ENCODE data around the gene DGCR8. TPM values are rescaled to one million over a fixed set of nuclear protein-coding genes. Genes with fewer than 3 reads are reported as not detected.
"Not testable (repeated sequence)": the region's sequence is repeated elsewhere in the genome, so short reads cannot be mapped to it uniquely, and the experiment has no call there.

The DGCR8 gene
- total RNA-seq, 1 experiment from 2014 or later, result 34.7 TPM

DNA sequence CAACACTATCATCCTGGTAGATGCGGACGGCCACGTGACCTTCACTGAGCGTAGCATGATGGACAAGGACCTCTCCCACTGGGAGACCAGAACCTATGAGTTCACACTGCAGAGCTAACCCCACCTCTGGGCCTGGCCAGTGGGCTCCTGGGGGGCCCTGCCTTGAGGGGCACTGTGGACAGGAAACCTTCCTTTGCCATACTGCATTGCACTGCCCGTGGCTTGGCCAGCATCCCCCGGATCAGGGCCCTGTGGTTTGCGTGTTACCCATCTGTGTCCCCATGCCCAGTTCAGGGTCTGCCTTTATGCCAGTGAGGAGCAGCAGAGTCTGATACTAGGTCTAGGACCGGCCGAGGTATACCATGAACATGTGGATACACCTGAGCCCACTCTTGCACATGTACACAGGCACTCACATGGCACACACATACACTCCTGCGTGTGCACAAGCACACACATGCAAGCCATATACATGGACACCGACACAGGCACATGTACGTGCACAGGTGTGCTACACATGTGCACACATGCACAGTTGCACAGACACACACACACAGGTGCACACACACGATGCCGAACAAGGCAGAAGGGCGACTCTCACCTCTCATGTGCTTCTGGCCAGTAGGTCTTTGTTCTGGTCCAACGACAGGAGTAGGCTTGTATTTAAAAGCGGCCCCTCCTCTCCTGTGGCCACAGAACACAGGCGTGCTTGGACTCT lies 15.3 kb upstream of the DGCR8 start:
- H3K4me1 ChIP-seq (replicated peaks; ENCODE audit: insufficient read depth), result no peaks in the 10 kb centered on the region
- H3K9me3 ChIP-seq (ENCODE audit: insufficient read depth, low read depth), result no peaks in the 10 kb centered on the region
- H4K20me1 ChIP-seq (ENCODE audit: insufficient read depth), result no peaks in the 10 kb centered on the region
- no TSS peak for BruUV-seq (replicated peaks)
- no peak for TF ChIP-seq CTCF (conservative IDR thresholded peaks at IDR 0.05)
- TF ChIP-seq EZH2 (IDR thresholded peaks at IDR 0.05; ENCODE audit: low read depth), result no peak
- H3K9me2 ChIP-seq (ENCODE audit: insufficient read depth), result no peaks in the 10 kb centered on the region
- no peak for DNase-seq
- no peaks in the 10 kb centered on the region for H3K79me2 ChIP-seq (ENCODE audit: low read depth)
- H3K4me2 ChIP-seq, result no peak overlapping the region
- no peak overlapping the region for H3K4me3 ChIP-seq
- H3K27ac ChIP-seq, result no peak overlapping the region
- H2AFZ ChIP-seq, result no peak overlapping the region
- POLR2A ChIA-PET (ENCODE audit: unreplicated experiment), result no interaction called here
- H3K27me3 ChIP-seq (ENCODE audit: insufficient read depth, low read depth), result no peaks in the 10 kb centered on the region
- CTCF ChIA-PET, result no interaction called here
- intact Hi-C loops (cut with micrococcal nuclease; ENCODE audit: unreplicated experiment), result no loop called here
- H3F3A ChIP-seq (ENCODE audit: insufficient read depth, low read depth), result no peaks in the 10 kb centered on the region
- H3K36me3 ChIP-seq (ENCODE audit: low read depth), result no peaks in the 10 kb centered on the region

DNA sequence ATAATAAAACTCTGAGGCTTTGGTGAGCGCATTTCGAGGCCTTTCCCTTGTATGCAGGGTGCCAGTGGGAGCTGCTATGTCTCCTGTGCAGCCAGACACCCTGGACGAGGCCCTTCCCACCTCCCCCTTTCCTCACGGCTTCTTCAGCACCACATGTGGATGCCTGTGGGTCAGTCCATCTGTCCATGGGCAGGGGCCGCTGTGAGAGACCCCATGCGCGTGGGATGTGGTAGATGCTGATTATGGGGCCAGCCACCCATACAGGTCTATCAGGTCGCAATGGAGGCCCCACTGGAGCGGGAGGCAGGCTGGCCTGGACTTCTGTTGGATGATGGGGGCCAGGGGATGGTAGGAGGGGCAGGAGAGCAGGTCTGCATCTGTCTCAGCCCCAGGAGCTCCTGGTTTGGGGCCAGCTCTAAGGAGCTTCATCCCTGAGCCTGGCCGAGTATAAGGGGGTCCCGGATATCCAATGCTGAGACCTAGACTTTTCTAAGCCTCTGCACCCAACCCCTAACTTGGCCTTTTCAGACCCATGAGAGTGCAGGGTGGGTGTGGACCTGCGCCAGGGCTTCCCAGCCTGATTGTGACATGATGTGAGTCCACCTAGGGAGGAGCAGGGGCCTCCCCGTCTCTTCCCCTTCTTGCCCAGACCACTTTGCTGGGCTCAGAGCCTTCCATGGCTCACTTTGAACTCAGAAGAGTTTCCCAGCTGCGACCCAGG lies 14.0 kb upstream of the DGCR8 start:
- DNase-seq, result no peak
- TF ChIP-seq CTCF (conservative IDR thresholded peaks at IDR 0.05) (no peak), EZH2 (IDR thresholded peaks at IDR 0.05; ENCODE audit: low read depth) (no peak)
- H2AFZ ChIP-seq, result no peak overlapping the region
- no TSS peak for BruUV-seq (replicated peaks)
- no peaks in the 10 kb centered on the region for H3K79me2 ChIP-seq (ENCODE audit: low read depth)
- no peaks in the 10 kb centered on the region for H4K20me1 ChIP-seq (ENCODE audit: insufficient read depth)
- CTCF ChIA-PET, result no interaction called here
- H3K4me2 ChIP-seq, result no peak overlapping the region
- H3K36me3 ChIP-seq (ENCODE audit: low read depth), result no peaks in the 10 kb centered on the region
- H3K4me1 ChIP-seq (replicated peaks; ENCODE audit: insufficient read depth), result no peaks in the 10 kb centered on the region
- H3K9me2 ChIP-seq (ENCODE audit: insufficient read depth), result no peaks in the 10 kb centered on the region
- POLR2A ChIA-PET (ENCODE audit: unreplicated experiment), result no interaction called here
- intact Hi-C loops (cut with micrococcal nuclease; ENCODE audit: unreplicated experiment), result no loop called here
- no peak overlapping the region for H3K27ac ChIP-seq
- no peaks in the 10 kb centered on the region for H3K27me3 ChIP-seq (ENCODE audit: insufficient read depth, low read depth)
- no peak overlapping the region for H3K4me3 ChIP-seq
- no peaks in the 10 kb centered on the region for H3K9me3 ChIP-seq (ENCODE audit: insufficient read depth, low read depth)
- H3F3A ChIP-seq (ENCODE audit: insufficient read depth, low read depth), result no peaks in the 10 kb centered on the region

- ChIA-PET CTCF (no interaction called here), POLR2A (ENCODE audit: unreplicated experiment) (no interaction called here)
- H3K9me2 ChIP-seq (ENCODE audit: insufficient read depth), result no peaks in the 10 kb centered on the region
- intact Hi-C loops (cut with micrococcal nuclease; ENCODE audit: unreplicated experiment), result no loop called here
- H3K27me3 ChIP-seq (ENCODE audit: insufficient read depth, low read depth), result no peaks in the 10 kb centered on the region
- TF ChIP-seq CTCF (conservative IDR thresholded peaks at IDR 0.05), result no peak
- no peak for TF ChIP-seq EZH2 (IDR thresholded peaks at IDR 0.05; ENCODE audit: low read depth)
- no peaks in the 10 kb centered on the region for H3K79me2 ChIP-seq (ENCODE audit: low read depth)
- no peaks in the 10 kb centered on the region for H3K36me3 ChIP-seq (ENCODE audit: low read depth)
- DNase-seq, result no peak
- H4K20me1 ChIP-seq (ENCODE audit: insufficient read depth), result no peaks in the 10 kb centered on the region
- H3K4me2 ChIP-seq, result no peak overlapping the region
- BruUV-seq (replicated peaks), result no TSS peak
- H3K4me3 ChIP-seq, result no peak overlapping the region
- H3F3A ChIP-seq (ENCODE audit: insufficient read depth, low read depth), result no peaks in the 10 kb centered on the region
- no peak overlapping the region for H2AFZ ChIP-seq
- no peaks in the 10 kb centered on the region for H3K4me1 ChIP-seq (replicated peaks; ENCODE audit: insufficient read depth)
- H3K27ac ChIP-seq, result no peak overlapping the region
- H3K9me3 ChIP-seq (ENCODE audit: insufficient read depth, low read depth), result no peaks in the 10 kb centered on the region
Measured at GRCh38 chr22:20066617-20067383, 13.2 kb upstream of the DGCR8 start.

DNA sequence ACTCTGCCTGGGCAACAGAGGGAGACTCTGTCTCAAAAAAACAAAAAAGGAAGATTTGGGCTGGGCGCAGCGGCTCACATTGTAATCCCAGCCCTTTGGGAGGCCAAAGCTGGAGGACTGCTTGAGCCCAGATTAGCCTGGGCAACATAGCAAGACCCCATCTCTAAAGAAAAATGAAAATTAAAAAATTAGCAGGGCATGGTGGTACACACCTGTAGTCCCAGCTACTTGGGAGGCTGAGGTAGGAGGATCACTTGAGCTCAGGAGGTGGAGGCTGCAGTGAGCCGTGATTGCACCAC lies 12.7 kb upstream of the DGCR8 start:
- H3K36me3 ChIP-seq (ENCODE audit: low read depth); H3K9me3 ChIP-seq (ENCODE audit: insufficient read depth, low read depth); DNase-seq; H4K20me1 ChIP-seq (ENCODE audit: insufficient read depth); intact Hi-C loops (cut with micrococcal nuclease; ENCODE audit: unreplicated experiment); H3K4me3 ChIP-seq; H3K9me2 ChIP-seq (ENCODE audit: insufficient read depth); BruUV-seq (replicated peaks); H3F3A ChIP-seq (ENCODE audit: insufficient read depth, low read depth); H3K4me2 ChIP-seq; H3K4me1 ChIP-seq (replicated peaks; ENCODE audit: insufficient read depth); H3K27me3 ChIP-seq (ENCODE audit: insufficient read depth, low read depth); H3K79me2 ChIP-seq (ENCODE audit: low read depth); POLR2A ChIA-PET (ENCODE audit: unreplicated experiment); CTCF ChIA-PET; H3K27ac ChIP-seq; H2AFZ ChIP-seq: not testable (repeated sequence)

All from PC-9 (cell line).